PC-3 (cell line): ENCODE measurements around the gene AK4. TPM values are rescaled to one million over a fixed set of nuclear protein-coding genes. Genes with fewer than 3 reads are reported as not detected.
A peak's percentile ranks its signal among the peaks of the same experiment; 100 is the strongest.

Source experiments
- ATAC-seq: fragments of 200-7000 bp; cut with Tn5 transposase; 2 replicates; pipeline ENCODE4 v1.9.1; 2020; ENCODE audit warnings: mild to moderate bottlenecking, moderate library complexity
- BruUV-seq: library from RNA; stranded (reverse); fragments of 400-500 nt; replicated peaks from 2 replicates; lab custom pipeline; 2021; lab: Mats Ljungman, UMichigan
- CTCF ChIA-PET: fragments of 300-600 bp; sonication (Branson Sonifier 250); formaldehyde crosslinking; loops from one replicate; lab custom pipeline; 2022; ENCODE audit warnings: antibody characterized with exemption; lab: Charles Lee
- POLR2A ChIA-PET: fragments of 300-600 bp; sonication (Branson Sonifier 250); formaldehyde crosslinking; loops from one replicate; lab custom pipeline; 2022; ENCODE audit warnings: antibody characterized with exemption; ENCODE audit not compliant: unreplicated experiment; lab: Charles Lee
- DNase-seq: peaks from one replicate; pipeline ENCODE4 v3.0.0-alpha.2; 2015
- H2AFZ ChIP-seq: fragments of 300-600 bp; sonication (generic); 2 replicates; pipeline ENCODE4 v1.6.0; 2016; ENCODE audit warnings: antibody characterized with exemption, low read length
- H3F3A ChIP-seq: fragments of 300-600 bp; sonication (generic); one replicate; pipeline ENCODE4 v1.6.0; 2017; ENCODE audit warnings: antibody characterized with exemption, low read length, control low read depth, mild to moderate bottlenecking; ENCODE audit not compliant: unreplicated experiment
- H3K27ac ChIP-seq: fragments of 300-600 bp; sonication (generic); 2 replicates; pipeline ENCODE4 v1.5.1; 2016; ENCODE audit warnings: mild to moderate bottlenecking, low read length
- H3K27me3 ChIP-seq: fragments of 300-600 bp; sonication (generic); 2 replicates; pipeline ENCODE4 v1.6.1; 2016; ENCODE audit warnings: low read length, mixed read lengths
- H3K36me3 ChIP-seq: fragments of 300-600 bp; sonication (generic); 2 replicates; pipeline ENCODE4 v1.6.1; 2016; ENCODE audit warnings: low read depth, mixed run types, low read length, mixed read lengths
- H3K4me1 ChIP-seq: fragments of 300-600 bp; sonication (generic); 2 replicates; pipeline ENCODE4 v1.5.1; 2016; ENCODE audit warnings: low read length; ENCODE audit not compliant: insufficient read depth
- H3K4me2 ChIP-seq: fragments of 300-600 bp; sonication (generic); 2 replicates; pipeline ENCODE4 v1.6.0; 2016; ENCODE audit warnings: low read length
- H3K4me3 ChIP-seq: fragments of 300-600 bp; sonication (generic); 2 replicates; pipeline ENCODE4 v1.5.1; 2016; ENCODE audit warnings: mild to moderate bottlenecking, low read length, mixed read lengths
- H3K79me2 ChIP-seq: fragments of 300-600 bp; sonication (generic); 2 replicates; pipeline ENCODE4 v1.6.1; 2017; ENCODE audit warnings: low read length, mixed read lengths
- H3K9ac ChIP-seq: fragments of 300-600 bp; sonication (generic); 2 replicates; pipeline ENCODE4 v1.6.0; 2016; ENCODE audit warnings: mild to moderate bottlenecking, low read length
- H3K9me2 ChIP-seq: fragments of 300-600 bp; sonication (generic); replicated peaks from 2 replicates; pipeline ENCODE4 v1.6.1; 2016; ENCODE audit warnings: mixed run types, low read length, mixed read lengths
- H3K9me3 ChIP-seq: fragments of 300-600 bp; sonication (generic); 2 replicates; pipeline ENCODE4 v1.6.1; 2016; ENCODE audit warnings: low read length, mixed read lengths
- H4K20me1 ChIP-seq: fragments of 300-600 bp; sonication (generic); 2 replicates; pipeline ENCODE4 v1.6.1; 2016; ENCODE audit warnings: low read length, mixed read lengths
- EZH2 ChIP-seq: fragments of 300-600 bp; sonication (generic); IDR thresholded peaks from one replicate; pipeline ENCODE4 v1.6.1; 2017; ENCODE audit warnings: antibody characterized with exemption, mild to moderate bottlenecking, low read length; ENCODE audit not compliant: unreplicated experiment
- EZH2phosphoT487 ChIP-seq: fragments of 300-600 bp; sonication (generic); IDR thresholded peaks from 2 replicates; pipeline ENCODE4 v1.6.1; 2018; ENCODE audit warnings: mild to moderate bottlenecking, antibody characterized with exemption, low read length, borderline replicate concordance
- intact Hi-C: fragments of 100-400 bp; cut with micrococcal nuclease; formaldehyde crosslinking; loops from 2 replicates; pipeline ENCODE4 v1.9.0; 2023
- total RNA-seq: library from RNA; depleted of rRNA; stranded (reverse); fragments of >200 nt; gene quantifications from 2 replicates; pipeline ENCODE4 v1.2.3, GENCODE V29; 2014
- TF ChIP-seq, protein P1 (sequence below): fragments of 300-600 bp; sonication (generic); conservative IDR thresholded peaks from 2 replicates; pipeline ENCODE4 v1.5.1; 2017; ENCODE audit warnings: antibody characterized with exemption, low read depth, mild to moderate bottlenecking, low read length

The AK4 gene
- total RNA-seq, 1 experiment from 2014 or later = 98.9 TPM

DNA sequence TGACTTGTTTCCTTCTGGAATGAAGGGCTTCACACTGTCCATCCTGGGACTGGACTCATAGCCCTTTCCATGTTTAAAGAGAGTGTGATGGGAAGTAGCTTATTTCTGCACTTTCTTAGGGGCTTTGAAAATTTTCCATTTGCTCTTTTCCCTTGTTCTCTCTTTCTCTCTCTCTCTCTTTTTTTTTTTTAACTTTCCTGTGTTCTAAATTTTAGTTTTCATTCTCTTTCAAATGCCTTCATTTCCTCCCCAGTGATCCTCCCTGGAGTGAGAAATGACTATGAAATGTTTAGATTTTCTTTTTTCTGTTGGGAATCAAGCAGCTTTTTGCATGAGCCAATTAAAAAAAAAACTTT lies 2.1 kb downstream of the AK4 start:
- no peak for TF ChIP-seq EZH2
- no peak for TF ChIP-seq EZH2phosphoT487
- TF ChIP-seq, protein P1, sequence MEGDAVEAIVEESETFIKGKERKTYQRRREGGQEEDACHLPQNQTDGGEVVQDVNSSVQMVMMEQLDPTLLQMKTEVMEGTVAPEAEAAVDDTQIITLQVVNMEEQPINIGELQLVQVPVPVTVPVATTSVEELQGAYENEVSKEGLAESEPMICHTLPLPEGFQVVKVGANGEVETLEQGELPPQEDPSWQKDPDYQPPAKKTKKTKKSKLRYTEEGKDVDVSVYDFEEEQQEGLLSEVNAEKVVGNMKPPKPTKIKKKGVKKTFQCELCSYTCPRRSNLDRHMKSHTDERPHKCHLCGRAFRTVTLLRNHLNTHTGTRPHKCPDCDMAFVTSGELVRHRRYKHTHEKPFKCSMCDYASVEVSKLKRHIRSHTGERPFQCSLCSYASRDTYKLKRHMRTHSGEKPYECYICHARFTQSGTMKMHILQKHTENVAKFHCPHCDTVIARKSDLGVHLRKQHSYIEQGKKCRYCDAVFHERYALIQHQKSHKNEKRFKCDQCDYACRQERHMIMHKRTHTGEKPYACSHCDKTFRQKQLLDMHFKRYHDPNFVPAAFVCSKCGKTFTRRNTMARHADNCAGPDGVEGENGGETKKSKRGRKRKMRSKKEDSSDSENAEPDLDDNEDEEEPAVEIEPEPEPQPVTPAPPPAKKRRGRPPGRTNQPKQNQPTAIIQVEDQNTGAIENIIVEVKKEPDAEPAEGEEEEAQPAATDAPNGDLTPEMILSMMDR = no peak
- no peaks in the 10 kb centered on the region for H3K36me3 ChIP-seq
- peak overlapping the region; percentile 72 for H3K4me3 ChIP-seq
- POLR2A ChIA-PET = no interaction called here
- BruUV-seq = no TSS peak
- H3K9me2 ChIP-seq = no peaks in the 10 kb centered on the region
- H3K9ac ChIP-seq = no peak overlapping the region
- H3K4me1 ChIP-seq = peaks cover 15% of the 10 kb centered on the region; the same call in 1 of the 2 replicates
- no peaks in the 10 kb centered on the region for H3K9me3 ChIP-seq
- H3F3A ChIP-seq = no peaks in the 10 kb centered on the region
- H3K4me2 ChIP-seq = peak overlapping the region; percentile 89
- intact Hi-C loops = no loop called here
- peaks cover 76% of the 10 kb centered on the region for H3K79me2 ChIP-seq
- H4K20me1 ChIP-seq = 0 out of 2 replicates have a peak, but pooled peaks cover 7% of the 10 kb centered on the region
- no peak overlapping the region for H2AFZ ChIP-seq
- DNase-seq (no peak), ATAC-seq (no peak)
- CTCF ChIA-PET = interaction anchor here (0.5 kb wide), 1 partner anchor 17 kb away, joined by 5 read pairs; no protein-coding TSS in a partner anchor
- H3K27me3 ChIP-seq = no peaks in the 10 kb centered on the region
- H3K27ac ChIP-seq = no peak overlapping the region

DNA sequence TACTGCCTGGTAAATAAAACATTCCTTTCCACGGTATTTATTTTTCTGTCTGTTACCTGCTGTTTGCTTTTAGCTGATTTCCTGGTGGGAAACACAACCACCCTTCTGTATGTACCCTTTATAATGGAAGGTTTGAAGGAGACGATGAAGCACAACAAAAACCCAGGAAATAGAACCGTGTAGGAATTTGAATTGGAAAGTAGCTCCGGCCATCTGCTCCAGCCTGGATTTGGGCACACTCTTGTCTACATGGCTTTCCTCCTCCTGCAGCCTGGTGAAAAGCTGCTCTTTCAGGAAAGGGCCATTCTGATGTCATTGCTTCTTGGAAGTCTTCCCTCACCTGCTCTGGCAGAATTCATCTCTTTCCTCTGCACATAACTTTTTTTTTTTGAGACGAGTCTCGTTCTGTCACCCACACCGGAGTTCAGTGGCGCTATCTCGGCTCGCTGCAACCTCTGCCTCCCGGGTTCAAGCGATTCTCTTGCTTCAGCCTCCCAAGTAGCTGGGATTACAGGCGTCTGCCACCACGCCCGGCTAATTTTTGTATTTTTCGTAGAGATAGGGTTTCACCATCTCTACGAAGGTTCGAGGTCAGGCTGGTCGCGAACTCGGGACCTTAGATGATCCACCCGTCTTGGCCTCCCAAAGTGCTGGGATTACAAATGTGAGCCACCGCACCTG lies 2.7 kb downstream of the AK4 start:
- Histone ChIP-seq H3K36me3 (no peaks in the 10 kb centered on the region), H4K20me1 (0 out of 2 replicates have a peak, but pooled peaks cover 7% of the 10 kb centered on the region), H3K79me2 (peaks cover 82% of the 10 kb centered on the region), H3K4me2 (peak overlapping the region; percentile 89), H3K27ac (no peak overlapping the region), H3K27me3 (no peaks in the 10 kb centered on the region), H3F3A (no peaks in the 10 kb centered on the region), H3K9ac (no peak overlapping the region), H3K4me3 (peak overlapping the region; percentile 72; the same call in 1 of the 2 replicates), H3K4me1 (peaks cover 15% of the 10 kb centered on the region; the same call in 1 of the 2 replicates), H2AFZ (no peak overlapping the region), H3K9me2 (no peaks in the 10 kb centered on the region), H3K9me3 (no peaks in the 10 kb centered on the region)
- intact Hi-C loops = no loop called here
- ChIA-PET CTCF (interaction anchor here (0.5 to 0.7 kb wide), 2 partner anchors 17 to 54 kb away, joined by 3 to 5 read pairs; no protein-coding TSS in a partner anchor), POLR2A (no interaction called here)
- no peak for TF ChIP-seq EZH2
- TF ChIP-seq EZH2phosphoT487 = no peak
- TF ChIP-seq, protein P1 = no peak
- DNase-seq = no peak
- no TSS peak for BruUV-seq
- ATAC-seq = no peak

DNA sequence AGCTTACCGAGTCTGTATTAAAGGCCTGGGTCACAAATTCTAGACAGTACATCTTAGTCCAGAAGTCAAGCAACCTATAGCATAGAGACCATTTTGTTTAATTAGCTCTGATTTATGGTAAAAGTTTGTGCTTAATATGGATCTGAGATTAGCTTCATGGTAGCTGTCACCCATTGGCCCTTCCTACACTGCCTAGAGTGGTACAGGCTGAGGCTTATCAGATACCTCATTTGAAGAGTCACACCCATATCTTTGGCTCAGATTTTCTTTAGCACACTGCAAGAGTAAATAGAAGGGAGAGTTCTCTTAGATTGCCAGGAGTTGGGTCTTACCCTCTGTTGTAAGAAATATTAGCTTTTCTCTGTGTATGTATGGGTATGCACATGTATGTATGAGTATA lies 3.6 kb downstream of the AK4 start:
- no TSS peak for BruUV-seq
- Histone ChIP-seq H3K27me3 (no peaks in the 10 kb centered on the region), H3K9me2 (no peaks in the 10 kb centered on the region), H2AFZ (no peak overlapping the region), H3K9me3 (no peaks in the 10 kb centered on the region), H3K4me2 (0 out of 2 replicates have a peak overlapping the region, but pooled peaks have one; percentile 1), H4K20me1 (0 out of 2 replicates have a peak, but pooled peaks cover 7% of the 10 kb centered on the region), H3K27ac (no peak overlapping the region), H3K36me3 (no peaks in the 10 kb centered on the region), H3K4me1 (peaks cover 15% of the 10 kb centered on the region; the same call in 1 of the 2 replicates), H3K9ac (no peak overlapping the region), H3K4me3 (no peak overlapping the region), H3F3A (no peaks in the 10 kb centered on the region), H3K79me2 (peaks cover 92% of the 10 kb centered on the region)
- intact Hi-C loops = no loop called here
- TF ChIP-seq EZH2phosphoT487 = no peak
- no peak for TF ChIP-seq EZH2
- TF ChIP-seq, protein P1 = no peak
- CTCF ChIA-PET = no interaction called here
- POLR2A ChIA-PET = no interaction called here
- no peak for DNase-seq
- no peak for ATAC-seq
